SIG-M5 treated with dmso at 0.1 percent for 504 hours (cell line): ENCODE data around the gene QTRT2.

ENCODE experiments used
- DNase-seq: peaks from one replicate; lab custom pipeline; 2025; ENCODE audit not compliant: unreplicated experiment; lab: John Stamatoyannopoulos, UW

The QTRT2 gene

DNA sequence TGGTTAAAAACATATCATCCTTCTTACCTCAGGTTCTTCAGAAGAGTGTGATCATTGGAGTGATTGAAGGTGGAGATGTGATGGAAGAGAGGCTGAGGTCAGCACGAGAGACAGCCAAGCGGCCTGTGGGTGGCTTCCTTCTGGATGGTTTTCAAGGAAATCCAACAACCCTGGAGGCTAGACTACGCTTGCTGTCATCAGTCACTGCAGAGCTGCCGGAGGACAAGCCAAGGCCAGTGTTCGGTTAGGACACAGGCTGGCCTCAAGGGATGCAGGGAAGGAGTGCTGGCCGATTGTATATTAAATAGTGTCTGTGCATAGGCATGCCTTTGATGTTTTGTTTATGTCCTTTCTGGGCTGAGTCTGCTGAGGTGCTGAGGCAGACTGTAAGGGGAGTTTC is 20.2 kb downstream of the QTRT2 start:
- DNase-seq = no peak

DNA sequence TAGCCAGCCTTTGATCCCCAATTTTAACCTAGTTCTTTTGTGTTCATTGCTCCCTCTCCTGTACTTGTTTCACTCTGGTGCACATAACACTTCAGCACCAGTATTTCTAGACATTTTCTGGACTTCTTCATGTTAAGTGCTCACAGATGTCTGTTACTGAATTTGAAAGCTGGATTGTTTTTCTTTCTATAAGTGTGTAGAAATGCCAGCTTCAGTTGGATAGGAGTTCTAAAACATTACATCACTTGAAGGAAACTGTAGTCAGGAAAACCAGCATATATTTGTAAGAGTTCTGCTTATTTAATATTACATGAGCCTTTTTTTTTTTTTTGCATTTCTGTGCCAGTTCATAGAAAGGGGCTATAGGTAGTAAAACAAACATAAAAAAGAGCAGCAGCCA is 21.6 kb downstream of the QTRT2 start:
- DNase-seq = no peak

DNA sequence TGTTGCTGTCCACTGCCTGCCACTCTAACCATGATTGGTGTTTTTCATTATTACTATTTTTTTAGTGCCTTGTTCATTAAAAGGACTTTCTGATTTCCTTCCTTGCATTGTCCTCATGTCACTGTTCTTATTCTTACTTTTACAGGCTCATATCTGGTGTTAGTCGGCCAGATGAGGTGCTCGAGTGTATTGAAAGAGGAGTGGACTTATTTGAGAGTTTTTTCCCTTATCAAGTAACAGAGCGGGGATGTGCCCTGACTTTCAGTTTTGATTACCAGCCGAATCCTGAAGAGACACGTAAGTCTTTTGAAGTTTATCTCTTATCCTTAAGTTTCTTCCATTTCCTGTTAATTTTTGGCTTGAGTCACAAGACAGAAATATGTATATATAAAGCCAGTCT is 23.2 kb downstream of the QTRT2 start:
- DNase-seq = no peak

DNA sequence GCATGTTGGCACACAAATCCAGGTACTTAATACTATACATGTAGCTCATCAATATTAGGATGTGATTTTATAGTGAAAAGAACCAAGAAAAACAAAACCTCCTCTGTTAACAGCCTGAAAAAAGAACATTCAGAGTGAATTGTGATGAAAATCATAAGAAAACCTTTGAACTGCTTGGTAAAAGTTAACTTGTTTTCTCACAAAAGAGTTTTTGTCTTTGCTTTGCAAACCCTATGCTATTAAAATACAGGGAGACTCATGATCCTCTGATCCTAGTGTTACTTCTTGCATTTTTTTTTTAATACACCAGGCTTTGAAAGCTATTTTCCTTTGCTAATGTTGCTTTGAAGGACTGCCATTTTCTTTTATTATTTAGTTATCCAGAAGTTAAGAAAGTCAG is 23.7 kb downstream of the QTRT2 start:
- no peak for DNase-seq

DNA sequence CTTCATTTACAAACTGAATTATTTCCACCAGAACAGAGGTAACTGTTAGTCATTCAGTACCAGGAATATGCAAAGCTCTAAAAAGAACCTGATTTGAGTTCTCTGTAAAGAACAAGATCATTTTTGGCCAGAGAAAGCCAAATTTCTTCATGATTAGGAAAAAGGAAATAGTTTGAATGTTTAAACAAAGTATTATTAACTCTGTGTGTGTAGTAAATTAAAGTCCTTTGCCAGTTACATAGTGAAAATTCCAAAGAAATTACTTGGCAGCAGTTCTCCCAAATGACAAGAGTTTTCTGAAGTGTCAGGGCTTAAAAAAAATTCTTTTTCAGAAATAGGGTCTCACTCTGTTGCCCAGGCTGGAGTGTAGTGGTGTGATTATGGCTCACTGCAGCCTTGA is 24.5 kb downstream of the QTRT2 start:
- DNase-seq = no peak

DNA sequence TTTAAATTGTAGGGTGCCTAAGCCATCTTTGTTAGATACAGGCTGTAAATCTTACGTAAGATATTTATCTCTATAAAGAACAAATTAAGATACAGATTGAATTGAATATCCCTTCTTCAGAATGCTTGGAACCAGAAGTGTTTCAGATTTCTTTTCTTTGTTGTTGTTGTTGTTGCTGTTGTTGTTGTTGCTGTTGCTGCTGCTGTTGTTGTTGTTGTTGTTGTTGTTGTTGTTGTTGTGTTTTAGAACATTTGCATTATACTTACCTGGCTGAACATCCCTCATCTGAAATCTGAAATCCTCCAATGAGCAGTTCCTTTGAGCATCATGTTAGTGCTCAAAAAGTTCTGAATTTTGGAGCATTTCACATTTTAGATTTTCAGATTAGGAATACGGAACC is 26.6 kb downstream of the QTRT2 start:
- no peak for DNase-seq

DNA sequence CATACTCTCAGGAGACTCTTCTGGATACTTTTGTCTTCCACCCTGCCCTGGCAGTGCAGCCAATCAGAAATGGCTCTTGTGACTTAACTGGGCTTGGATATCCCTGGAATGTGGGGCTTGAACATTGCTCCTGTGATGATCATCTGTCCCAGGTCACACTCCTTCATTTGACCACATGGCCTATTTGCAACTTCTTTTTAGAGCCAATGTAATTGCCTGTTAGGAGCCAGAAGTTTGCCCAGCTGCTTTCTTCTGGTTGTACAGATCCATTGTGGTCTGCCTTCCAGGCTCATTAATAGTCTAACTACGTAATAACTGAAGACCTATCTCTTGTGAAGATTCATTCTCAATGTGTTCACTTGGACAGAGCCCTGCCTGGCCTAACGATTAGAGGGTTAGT is 29.8 kb downstream of the QTRT2 start:
- DNase-seq = no peak

DNA sequence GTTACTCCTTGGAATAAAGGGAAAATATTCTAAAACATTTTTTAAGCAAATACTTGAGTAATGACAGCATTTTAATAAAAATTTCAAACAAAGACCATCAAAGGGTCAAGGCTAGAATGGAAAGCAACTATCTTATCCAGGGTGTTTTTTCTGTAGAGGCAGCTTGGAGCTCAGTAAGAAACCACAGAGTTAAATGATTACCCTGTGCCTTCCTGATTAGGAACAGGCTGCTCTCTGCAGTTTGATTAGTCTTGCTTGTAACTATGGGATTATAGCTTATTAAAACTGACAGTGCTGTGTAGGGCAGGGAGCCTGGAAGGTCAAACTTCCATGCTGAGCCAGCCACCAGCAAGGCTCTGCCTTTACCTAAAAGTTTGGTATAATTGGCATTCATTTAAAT is 33.1 kb downstream of the QTRT2 start:
- DNase-seq = no peak

DNA sequence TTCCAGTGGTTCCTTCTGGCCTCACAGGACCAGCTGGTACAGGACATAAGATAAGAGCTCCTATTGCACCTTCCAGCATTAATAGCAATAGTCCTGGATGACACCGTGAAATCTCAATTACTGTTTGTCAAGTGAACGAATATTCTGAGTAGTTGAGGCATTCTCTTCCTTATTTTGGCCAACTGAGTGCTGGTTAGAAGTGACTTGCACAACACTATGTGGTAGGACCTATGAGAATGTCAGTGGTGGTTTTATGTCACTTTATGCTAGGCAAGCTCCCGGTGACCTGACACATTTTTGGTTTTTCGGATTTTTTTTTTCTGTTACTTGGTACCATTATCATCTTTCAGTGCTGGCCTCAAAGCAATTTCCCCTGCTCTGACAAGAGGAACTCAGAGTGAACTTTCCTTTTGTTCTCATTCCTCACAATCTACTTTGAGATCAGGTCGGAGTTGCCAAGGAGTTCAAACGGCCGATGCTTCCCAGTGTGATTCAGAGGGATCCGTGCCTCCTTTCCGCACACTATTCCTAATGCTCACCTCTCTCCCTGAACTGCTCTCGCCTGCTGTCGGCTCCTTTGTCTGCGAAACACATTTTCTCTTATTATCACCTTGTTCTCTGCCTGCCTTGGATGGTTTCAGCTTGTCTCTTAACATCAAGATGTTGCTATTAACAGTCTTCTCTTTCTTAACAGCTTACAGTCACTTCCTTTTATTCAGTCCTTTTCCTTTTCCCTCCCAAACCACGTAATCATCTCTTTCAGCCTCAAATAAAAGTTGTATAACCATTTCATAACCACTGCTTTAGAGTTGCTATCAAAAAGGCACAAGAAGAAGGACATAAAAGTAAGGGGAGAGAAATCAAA is 35.8 kb downstream of the QTRT2 start:
- DNase-seq = peak; percentile 91

DNA sequence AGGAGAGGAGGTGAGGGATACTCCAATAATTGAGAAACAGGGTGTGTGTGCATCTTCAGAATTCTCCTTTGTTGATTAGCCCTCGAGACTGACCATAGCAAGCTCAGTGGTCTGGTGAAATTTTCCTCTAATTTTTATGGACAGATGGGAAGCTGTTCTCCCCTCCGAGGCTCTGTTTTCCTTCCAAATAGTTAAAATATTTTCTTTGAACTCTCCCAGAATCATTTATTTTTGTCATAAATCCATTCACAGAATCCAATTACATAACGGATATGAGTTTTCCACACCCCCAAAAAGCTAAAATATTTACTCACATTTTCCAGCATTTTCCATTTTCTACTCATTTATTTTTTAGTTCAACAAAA is 36.5 kb downstream of the QTRT2 start:
- no peak for DNase-seq

DNA sequence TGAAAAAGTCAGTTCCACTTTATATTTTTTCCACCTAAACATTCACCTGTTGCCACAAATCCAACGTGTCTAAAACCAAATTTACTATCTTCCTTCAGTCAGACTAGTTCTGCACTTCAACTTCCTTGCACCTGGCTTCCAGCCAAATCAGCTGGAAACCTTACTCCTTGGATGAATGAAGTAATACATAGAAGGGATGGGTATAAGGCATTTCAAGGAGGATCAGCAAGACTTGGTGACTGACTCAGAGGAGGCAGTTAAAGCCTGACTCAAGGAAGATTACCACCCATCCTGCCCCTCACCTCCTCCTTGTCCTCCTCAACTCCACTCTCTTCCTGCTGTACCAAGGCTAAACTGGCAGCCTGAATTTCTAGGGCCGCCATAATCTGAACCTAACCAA is 37.1 kb downstream of the QTRT2 start:
- DNase-seq = peak; percentile 16

DNA sequence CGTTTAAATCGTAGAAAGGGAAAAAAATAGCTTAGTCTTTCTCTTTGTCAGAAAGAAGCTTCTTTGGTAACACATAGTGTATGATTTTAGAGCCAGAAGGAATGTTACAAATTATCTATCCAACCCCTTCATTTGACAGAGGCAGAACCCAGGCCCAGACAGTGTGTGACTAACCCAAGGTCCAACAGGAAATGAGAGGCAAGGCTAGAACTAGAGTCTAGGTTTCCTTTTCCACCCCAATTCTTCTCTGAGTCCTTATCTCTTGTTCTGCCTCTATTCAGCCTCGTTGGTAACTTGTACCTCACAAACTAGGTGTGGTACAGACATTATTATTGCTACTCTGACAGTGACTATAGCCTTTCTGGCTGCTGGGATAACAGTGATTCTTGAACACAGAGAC is 39.3 kb downstream of the QTRT2 start:
- DNase-seq = no peak

DNA sequence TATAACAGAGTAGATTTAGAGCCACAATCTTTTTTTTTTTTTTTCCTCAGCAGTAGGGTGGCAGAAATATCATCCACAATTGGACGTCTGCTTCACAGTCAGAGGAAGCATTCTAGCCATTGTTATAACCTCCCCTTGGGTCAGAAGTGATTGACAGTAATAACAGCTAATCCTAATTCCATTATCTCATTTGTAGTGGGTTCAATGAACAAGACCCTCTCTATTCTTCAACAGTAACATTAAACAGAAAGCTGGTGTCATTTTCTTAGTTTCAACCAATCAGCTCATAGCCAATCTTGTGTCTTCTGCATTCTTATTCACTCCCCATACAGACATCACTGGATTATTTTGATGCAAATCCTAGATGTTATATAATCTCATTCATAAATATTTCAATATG is 44.6 kb downstream of the QTRT2 start:
- DNase-seq = no peak

DNA sequence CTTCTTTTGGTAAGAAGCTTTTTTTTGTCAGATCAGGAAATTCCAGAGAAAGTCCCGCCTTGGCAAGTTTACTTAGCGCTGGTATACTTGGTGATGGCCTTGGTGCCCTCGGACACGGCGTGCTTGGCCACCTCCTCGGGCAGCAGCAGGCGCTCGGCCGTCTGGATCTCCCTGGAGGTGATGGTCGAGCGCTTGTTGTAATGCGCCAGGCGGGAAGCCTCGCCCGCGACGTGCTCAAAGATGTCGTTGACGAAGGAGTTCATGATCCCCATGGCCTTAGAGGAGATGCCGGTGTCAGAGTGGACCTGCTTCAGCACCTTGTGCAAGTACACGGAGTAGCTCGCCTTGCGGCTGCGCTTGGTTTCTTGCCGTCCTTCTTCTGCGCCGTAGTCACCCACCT is 46.6 kb downstream of the QTRT2 start:
- DNase-seq = no peak

DNA sequence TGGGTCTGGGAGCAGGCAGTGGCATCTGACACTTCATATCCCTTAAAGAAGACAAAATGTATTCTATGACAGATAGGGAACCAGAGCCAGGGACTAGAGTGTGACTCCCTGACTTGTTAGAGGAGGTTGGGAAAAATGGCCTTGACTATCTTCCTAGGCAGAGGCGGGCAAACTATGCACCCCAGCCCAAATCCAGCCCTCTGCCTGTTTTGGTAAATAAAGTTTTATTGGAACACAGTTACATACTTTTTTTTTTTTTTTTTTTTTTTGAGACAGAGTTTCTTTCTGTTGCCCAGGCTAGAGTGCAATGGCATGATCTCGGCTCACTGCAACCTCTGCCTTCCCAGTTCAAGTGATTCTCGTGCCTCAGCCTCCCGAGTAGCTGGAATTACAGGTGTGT is 47.3 kb downstream of the QTRT2 start:
- DNase-seq = no peak

DNA sequence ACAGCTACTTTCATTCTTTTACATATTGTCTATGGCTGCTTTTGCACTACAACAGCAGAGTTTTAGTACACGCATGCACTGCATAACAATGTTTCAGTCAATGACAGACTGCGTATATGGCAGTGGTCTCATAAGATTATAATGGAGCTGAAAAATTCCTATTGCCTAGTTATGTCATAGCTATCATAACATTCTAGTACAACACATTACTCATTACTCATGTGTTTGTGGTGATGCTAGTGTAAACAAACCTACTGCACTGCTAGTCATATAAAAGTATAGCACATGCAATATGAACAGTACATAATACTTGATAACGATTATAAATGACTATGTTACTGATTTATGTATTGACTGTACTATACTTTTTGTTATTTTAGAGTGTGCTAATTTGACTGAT is 47.9 kb downstream of the QTRT2 start:
- no peak for DNase-seq

DNA sequence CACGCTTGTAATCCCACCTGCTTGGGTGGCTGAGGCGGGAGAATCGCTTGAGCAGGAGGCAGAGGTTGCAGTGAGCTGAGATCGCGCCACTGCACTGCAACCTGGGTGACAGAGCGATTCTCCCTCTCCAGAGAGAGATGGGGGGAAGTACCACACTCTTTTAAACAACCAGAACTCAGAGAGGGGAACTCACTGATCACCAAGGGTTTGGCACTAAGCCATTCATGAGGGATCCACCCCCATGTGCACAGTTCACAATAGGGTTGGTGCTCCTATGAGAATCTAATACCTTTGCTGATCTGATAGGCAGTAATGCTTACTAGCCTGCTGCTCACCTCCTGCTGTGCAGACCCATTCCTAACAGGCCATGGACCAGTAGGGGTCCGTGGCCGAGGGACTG is 51.6 kb downstream of the QTRT2 start:
- DNase-seq = no peak

DNA sequence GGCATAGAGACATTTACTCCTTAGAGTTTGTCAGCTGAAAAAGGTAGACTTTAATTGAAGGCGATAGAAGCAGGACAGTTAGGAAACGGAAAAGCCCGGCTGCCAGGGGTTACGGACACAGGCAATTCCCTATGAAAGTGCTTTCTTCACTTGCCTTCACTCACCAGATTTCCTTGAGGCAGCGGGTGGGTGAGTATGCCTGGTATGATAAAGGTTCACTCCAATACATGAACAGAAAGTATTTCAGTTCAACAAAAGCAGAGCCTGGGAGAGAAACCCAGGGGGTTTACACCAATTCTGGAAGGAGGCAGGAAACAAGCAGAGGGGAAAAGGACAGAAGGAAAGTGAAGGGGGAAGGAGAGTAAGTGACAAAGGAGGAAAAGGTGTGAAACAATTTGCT is 53.9 kb downstream of the QTRT2 start:
- DNase-seq = no peak

DNA sequence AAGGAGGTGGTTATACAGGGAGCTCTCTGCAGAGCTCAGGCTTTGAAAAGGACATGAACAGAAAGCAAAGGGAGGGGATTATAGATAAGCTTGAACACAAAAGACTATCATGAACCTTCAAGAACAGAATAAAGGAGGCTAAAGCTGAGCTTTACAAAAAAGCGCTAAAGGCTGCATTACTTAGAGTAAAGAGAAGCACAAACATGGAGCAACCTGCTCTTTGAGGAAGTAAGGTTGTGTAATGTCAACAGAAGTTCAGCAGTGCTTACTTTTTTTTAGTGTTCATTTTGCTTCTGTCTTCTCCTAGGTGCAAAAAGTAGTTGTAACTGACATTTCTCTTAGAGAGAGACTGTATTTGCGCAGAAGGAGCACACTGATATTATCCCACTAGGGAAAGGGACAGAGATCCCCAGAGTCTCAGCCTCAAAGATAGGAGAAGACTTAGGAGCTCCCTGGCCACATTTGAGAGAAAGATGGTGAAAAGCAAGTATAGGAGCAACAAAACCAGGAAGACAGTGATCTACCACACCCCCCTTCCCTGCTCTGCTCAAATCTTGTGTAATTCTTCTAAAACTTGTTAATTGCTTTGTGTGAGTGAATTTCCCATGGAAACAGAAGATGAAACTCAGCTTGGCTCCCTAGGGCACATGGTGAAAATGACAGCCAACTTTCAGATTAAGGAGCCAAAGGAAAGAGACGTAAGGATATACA is 54.7 kb downstream of the QTRT2 start:
- peak; percentile 94 for DNase-seq

DNA sequence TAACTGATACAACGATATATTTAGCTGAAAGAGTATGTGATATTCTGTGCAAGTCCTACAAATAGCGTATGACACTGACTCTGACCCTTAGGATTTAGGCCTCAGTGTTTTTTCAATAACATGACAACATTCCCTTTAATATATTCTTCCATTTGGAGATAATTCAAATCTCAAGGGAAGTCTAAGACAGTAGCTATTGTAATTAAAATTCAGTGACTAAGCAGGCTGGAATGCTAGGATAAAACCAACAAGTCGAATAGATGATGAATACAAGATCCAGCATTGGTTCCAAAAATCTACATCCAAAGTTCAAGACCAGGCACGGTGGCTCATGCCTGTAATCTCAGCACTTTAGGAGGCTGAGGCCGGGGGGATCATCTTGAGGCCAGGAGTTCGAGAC is 56.2 kb downstream of the QTRT2 start:
- DNase-seq = no peak

DNA sequence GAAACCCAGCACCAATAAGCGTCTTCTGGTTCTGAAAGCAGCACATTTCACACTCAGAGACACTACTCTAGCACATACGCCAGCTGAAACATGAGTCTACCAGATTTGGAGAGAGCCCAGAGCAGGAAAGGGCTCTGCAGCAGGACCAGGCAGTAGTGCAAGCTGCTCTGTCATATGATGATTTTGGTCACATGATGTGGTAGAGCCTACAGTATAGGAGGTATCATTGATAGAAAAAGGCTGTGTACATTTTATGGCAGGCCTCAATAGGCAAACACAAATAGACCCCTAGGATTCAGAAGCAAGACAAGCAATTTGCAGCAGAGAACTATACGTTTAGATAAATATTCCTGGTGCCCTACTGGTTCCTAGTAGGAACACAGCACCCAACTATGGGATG is 58.2 kb downstream of the QTRT2 start:
- DNase-seq = no peak

DNA sequence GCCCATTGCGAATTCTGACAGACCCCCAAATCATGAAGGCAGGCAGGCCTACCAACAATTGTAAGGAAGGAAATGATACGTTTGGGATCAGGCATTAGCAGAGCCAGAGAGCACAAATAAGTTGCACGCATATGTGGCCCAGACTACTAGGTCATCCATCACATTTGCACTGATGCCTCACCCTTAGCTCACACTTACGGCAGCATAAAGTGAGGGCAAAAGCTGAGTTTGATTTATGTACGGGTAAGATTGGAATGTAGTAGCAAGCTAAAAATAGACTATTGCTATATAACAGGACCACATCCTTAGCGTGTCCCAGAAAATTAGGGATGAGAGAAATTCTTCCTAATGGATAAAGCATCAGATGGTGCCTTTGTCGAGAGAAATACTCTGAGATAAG is 58.6 kb downstream of the QTRT2 start:
- DNase-seq = no peak

DNA sequence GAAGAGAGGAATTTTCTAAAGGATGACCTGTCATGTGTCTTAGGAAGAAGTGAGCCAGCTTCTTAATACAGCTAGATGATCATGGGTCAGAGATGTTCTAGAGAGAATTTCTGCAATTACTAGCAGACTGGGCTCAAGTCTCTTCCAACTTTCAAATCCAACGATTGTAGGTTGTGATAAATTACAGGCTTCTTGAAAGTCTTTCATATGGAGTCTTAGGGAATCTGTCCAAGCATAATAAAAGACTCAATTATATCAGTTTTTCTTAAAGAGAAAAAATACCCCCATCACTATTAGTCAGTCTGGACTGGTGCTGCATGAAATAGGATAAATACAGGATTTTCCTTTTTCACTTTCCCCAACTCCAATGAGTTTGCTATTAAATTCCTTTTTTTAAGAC is 63.2 kb downstream of the QTRT2 start:
- no peak for DNase-seq
